ENCODE data around the gene AKR1B15. TPM values are rescaled to one million over a fixed set of nuclear protein-coding genes. Genes with fewer than 3 reads are reported as not detected.

The AKR1B15 gene
- total RNA-seq, 4 donors from 2014 or later, result 1.9 TPM; not detected in 3

- Histone ChIP-seq H3K4me3 (no peak overlapping the region), H3K27ac (no peak overlapping the region), H3K36me3 (no peaks in the 10 kb centered on the region), H3K27me3 (no peaks in the 10 kb centered on the region), H3K9me3 (no peaks in the 10 kb centered on the region), H3K4me1 (no peaks in the 10 kb centered on the region)
- no peak for DNase-seq
- TF ChIP-seq POLR2A (IDR thresholded peaks at IDR 0.05) (no peak), CTCF (IDR thresholded peaks at IDR 0.05) (no peak)
Measured at GRCh38 chr7:134587750-134588149, 38.8 kb downstream of the AKR1B15 start.

- no peaks in the 10 kb centered on the region for H3K36me3 ChIP-seq
- no peak for TF ChIP-seq POLR2A (IDR thresholded peaks at IDR 0.05)
- no peak for TF ChIP-seq CTCF (IDR thresholded peaks at IDR 0.05)
- no peak overlapping the region for H3K4me3 ChIP-seq
- DNase-seq, result no peak
- no peaks in the 10 kb centered on the region for H3K27me3 ChIP-seq
- peaks cover 0 to 9% (median 0%) of the 10 kb centered on the region in 4 donors for H3K4me1 ChIP-seq
- H3K9me3 ChIP-seq, result no peaks in the 10 kb centered on the region
- H3K27ac ChIP-seq, result no peak overlapping the region
Measured at GRCh38 chr7:134589491-134589941, 40.6 kb downstream of the AKR1B15 start.

- no peak overlapping the region for H3K4me3 ChIP-seq
- TF ChIP-seq POLR2A (IDR thresholded peaks at IDR 0.05), result no peak
- no peak for TF ChIP-seq CTCF (IDR thresholded peaks at IDR 0.05)
- H3K9me3 ChIP-seq, result no peaks in the 10 kb centered on the region
- peak in 1 of 3 donors; percentile 59 for DNase-seq
- H3K4me1 ChIP-seq, result peaks cover 0 to 9% (median 0%) of the 10 kb centered on the region in 4 donors
- peak overlapping the region in 3 of 4 donors; percentile 7 to 59 (median 55) for H3K27ac ChIP-seq
- no peaks in the 10 kb centered on the region for H3K27me3 ChIP-seq
- no peaks in the 10 kb centered on the region for H3K36me3 ChIP-seq
Measured at GRCh38 chr7:134593530-134594392, 44.9 kb downstream of the AKR1B15 start.

- Histone ChIP-seq H3K4me3 (no peak overlapping the region), H3K9me3 (no peaks in the 10 kb centered on the region), H3K4me1 (peaks cover 0 to 9% (median 0%) of the 10 kb centered on the region in 4 donors), H3K27ac (no peak overlapping the region), H3K36me3 (no peaks in the 10 kb centered on the region), H3K27me3 (no peaks in the 10 kb centered on the region)
- TF ChIP-seq CTCF (IDR thresholded peaks at IDR 0.05) (no peak), POLR2A (IDR thresholded peaks at IDR 0.05) (no peak)
- DNase-seq, result no peak
Measured at GRCh38 chr7:134594877-134595276, 46.0 kb downstream of the AKR1B15 start.

DNA sequence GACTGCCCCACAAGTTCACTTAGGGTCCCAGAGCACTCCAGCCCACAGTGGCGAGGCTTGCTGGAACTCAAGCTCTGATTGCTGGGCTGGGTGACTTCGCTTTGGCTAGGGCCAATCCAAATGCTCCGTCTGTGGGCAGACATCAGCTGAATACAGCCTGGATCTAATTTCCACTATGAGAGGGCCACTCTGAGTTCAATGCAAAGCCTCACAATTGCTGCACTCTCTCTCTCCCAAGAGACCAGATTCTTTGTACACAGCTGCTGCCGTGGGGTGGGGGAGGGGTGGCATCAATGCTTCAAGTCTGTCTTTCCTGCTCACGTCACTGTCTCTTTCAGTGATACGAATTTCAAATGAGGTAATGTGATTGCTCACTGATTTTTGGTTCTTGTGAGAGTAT, 50.5 kb downstream of the AKR1B15 start:
- Histone ChIP-seq H3K36me3 (no peaks in the 10 kb centered on the region), H3K4me1 (no peaks in the 10 kb centered on the region), H3K27ac (no peak overlapping the region), H3K9me3 (no peaks in the 10 kb centered on the region), H3K4me3 (no peak overlapping the region), H3K27me3 (no peaks in the 10 kb centered on the region)
- no peak for TF ChIP-seq POLR2A (IDR thresholded peaks at IDR 0.05)
- TF ChIP-seq CTCF (IDR thresholded peaks at IDR 0.05), result no peak
- DNase-seq, result no peak

Data from Peyer's patch (tissue), 4 donors.